ENCODE results near the gene ABCG1. TPM values are rescaled to one million over a fixed set of nuclear protein-coding genes. Genes with fewer than 3 reads are reported as not detected.

Gene ABCG1
- polyA plus RNA-seq, 2 of the 4 experiments (the other 2 are of a cell fraction) = 2.3 to 5.1 TPM

DNA sequence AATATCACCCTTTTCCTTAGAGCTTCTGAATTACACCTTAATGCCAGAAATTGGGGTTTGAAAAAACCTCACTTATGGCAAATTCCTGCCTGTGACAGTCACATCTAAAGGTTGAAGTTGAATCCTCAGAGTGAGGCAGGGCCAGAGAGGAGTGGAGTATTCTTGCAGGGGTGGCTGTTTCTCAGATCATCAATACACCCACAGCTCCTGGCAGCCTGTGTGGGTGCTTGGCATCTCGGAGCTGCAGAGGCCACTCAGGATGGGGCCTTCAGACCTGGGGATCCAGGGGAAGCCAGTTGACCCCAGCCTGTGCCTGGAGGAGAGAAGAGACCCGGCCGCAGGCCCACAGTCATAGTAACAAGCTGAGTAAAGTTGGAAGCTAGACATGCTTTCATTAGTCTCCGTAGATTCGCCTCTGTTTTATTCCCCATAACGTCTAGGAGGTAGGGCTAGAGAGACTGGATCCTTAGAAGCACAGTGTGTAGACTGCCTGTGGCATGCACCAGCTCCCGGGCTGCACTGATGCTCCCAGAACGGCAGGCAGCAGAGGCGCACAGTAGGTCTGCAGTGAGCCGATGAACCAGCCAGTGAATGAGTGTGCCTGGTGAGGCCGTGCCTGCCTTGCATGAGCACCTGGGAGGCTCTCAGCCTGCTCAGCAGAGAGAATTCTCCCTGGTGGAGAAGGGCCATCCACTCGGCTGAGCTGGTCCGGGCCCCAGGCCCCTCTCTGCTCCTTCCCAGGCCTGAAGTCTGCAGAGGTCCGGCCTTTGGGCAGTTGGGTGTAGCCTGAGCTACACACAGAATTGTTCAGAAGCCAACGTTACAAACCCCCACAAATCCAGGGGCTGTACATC is 53.4 kb downstream of the ABCG1 start:
- CTCF ChIA-PET = interaction anchor here (0.6 to 2.0 kb wide), 7 partner anchors 8 to 127 kb away, joined by 3 to 8 read pairs (median 4); no protein-coding TSS in a partner anchor

DNA sequence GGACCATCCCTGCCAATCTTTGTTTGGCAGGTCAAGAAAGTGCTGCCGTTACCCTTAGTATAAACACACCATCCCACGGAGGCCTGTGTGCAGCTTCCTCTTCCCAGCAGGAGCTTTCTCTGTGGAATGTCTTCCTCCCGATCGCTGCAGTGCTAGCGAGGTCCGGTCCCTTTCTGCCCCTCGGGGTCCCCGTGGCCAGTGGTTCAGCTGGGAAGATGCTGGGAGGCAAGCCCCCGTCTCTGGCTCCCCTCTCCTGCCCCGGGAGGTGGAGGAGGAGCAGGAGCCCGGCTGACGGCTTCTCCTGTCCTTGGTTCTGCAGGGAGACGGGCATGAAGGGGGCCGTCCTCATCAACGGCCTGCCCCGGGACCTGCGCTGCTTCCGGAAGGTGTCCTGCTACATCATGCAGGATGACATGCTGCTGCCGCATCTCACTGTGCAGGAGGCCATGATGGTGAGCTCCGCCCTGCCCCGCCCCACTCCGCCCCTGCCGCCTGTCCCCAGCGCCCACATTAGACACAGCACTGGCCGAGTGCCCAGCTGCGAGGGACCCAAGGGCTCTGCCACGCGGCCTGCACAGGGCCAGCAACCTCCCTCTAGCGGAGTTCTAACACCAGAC is 54.2 kb downstream of the ABCG1 start:
- no peak overlapping the region for H3K4me3 ChIP-seq
- H3K9me3 ChIP-seq = no peaks in the 10 kb centered on the region
- H3K4me1 ChIP-seq = no peaks in the 10 kb centered on the region
- no peak for ATAC-seq
- H3K27ac ChIP-seq = no peak overlapping the region
- H3K4me2 ChIP-seq = no peak overlapping the region
- ChIA-PET CTCF (interaction anchor here (1.0 to 2.0 kb wide), 3 partner anchors 15 to 127 kb away, joined by 4 to 8 read pairs (median 5); no protein-coding TSS in a partner anchor), POLR2A (no interaction called here)
- TF ChIP-seq, protein P1, sequence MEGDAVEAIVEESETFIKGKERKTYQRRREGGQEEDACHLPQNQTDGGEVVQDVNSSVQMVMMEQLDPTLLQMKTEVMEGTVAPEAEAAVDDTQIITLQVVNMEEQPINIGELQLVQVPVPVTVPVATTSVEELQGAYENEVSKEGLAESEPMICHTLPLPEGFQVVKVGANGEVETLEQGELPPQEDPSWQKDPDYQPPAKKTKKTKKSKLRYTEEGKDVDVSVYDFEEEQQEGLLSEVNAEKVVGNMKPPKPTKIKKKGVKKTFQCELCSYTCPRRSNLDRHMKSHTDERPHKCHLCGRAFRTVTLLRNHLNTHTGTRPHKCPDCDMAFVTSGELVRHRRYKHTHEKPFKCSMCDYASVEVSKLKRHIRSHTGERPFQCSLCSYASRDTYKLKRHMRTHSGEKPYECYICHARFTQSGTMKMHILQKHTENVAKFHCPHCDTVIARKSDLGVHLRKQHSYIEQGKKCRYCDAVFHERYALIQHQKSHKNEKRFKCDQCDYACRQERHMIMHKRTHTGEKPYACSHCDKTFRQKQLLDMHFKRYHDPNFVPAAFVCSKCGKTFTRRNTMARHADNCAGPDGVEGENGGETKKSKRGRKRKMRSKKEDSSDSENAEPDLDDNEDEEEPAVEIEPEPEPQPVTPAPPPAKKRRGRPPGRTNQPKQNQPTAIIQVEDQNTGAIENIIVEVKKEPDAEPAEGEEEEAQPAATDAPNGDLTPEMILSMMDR (IDR thresholded peaks at IDR 0.05) = no peak
- TF ChIP-seq CHD2 (IDR thresholded peaks at IDR 0.05; ENCODE audit: low read length, partially characterized antibody) (no peak), TFCP2L1 (CRISPR knock-in tag; IDR thresholded peaks at IDR 0.05) (no peak), KDM5A (IDR thresholded peaks at IDR 0.05) (no peak), NPAS2 (CRISPR knock-in tag; IDR thresholded peaks at IDR 0.05; ENCODE audit: borderline replicate concordance) (no peak), ESRRA (IDR thresholded peaks at IDR 0.05; ENCODE audit: borderline replicate concordance, low read length) (no peak), SREBF2 (IDR thresholded peaks at IDR 0.05) (no peak), PBX3 (IDR thresholded peaks at IDR 0.05) (no peak), RFX5 (IDR thresholded peaks at IDR 0.05) (no peak), NR3C1 (IDR thresholded peaks at IDR 0.05) (no peak), USF2 (IDR thresholded peaks at IDR 0.05) (no peak), RAD21 (conservative IDR thresholded peaks at IDR 0.05 in 1 of 2, IDR thresholded peaks at IDR 0.05 in 1 of 2) (no peak)
- no peak for DNase-seq (ENCODE audit: low read depth in 1 of 2, low spot score in 1 of 2)
- WGBS (ENCODE audit: missing lambda C conversion rate) = 79% methylated on average over 6 of the region's 29 CpGs
- FAIRE-seq = no peak

More for the DNA sequence above, 53.4 kb downstream of the ABCG1 start:
- POLR2A ChIA-PET = no interaction called here
- TF ChIP-seq CEBPB (IDR thresholded peaks at IDR 0.05) (no peak), KDM1A (IDR thresholded peaks at IDR 0.05; ENCODE audit: low read depth) (no peak), RAD21 (conservative IDR thresholded peaks at IDR 0.05 in 1 of 2, IDR thresholded peaks at IDR 0.05 in 1 of 2) (no peak), RCOR1 (IDR thresholded peaks at IDR 0.05; ENCODE audit: low read depth, low read length) (no peak), ATOH8 (CRISPR knock-in tag; IDR thresholded peaks at IDR 0.05; ENCODE audit: low read depth) (no peak), EHF (CRISPR knock-in tag; IDR thresholded peaks at IDR 0.05) (no peak), NPAS2 (CRISPR knock-in tag; IDR thresholded peaks at IDR 0.05; ENCODE audit: borderline replicate concordance) (no peak), FOSB (CRISPR knock-in tag; IDR thresholded peaks at IDR 0.05) (no peak), PHF8 (IDR thresholded peaks at IDR 0.05; ENCODE audit: borderline replicate concordance, low read depth) (no peak), MAZ (IDR thresholded peaks at IDR 0.05; ENCODE audit: borderline replicate concordance, low read depth, low read length) (no peak), ZC3H11A (IDR thresholded peaks at IDR 0.05) (no peak), E2F6 (IDR thresholded peaks at IDR 0.05; ENCODE audit: borderline replicate concordance, low read depth) (no peak), BHLHE40 (IDR thresholded peaks at IDR 0.05; ENCODE audit: low read depth, low read length) (no peak), TFCP2L1 (CRISPR knock-in tag; IDR thresholded peaks at IDR 0.05) (no peak), FOXS1 (CRISPR knock-in tag; IDR thresholded peaks at IDR 0.05) (no peak), JUNB (IDR thresholded peaks at IDR 0.05) (no peak), ELK1 (IDR thresholded peaks at IDR 0.05; ENCODE audit: low read depth, low read length) (no peak)
- H3K9me3 ChIP-seq = no peaks in the 10 kb centered on the region
- no peak overlapping the region for H3K4me2 ChIP-seq
- H3K4me1 ChIP-seq = no peaks in the 10 kb centered on the region
- no peak for DNase-seq (ENCODE audit: low read depth in 1 of 2, low spot score in 1 of 2)
- ATAC-seq = no peak
- 83% methylated on average over 10 of the region's 15 CpGs for WGBS (ENCODE audit: missing lambda C conversion rate)
- FAIRE-seq = no peak
- H3K4me3 ChIP-seq = no peak overlapping the region
- no peak overlapping the region for H3K27ac ChIP-seq
